Esophagus (tissue), 2 donors: Measurements from ENCODE around the gene KDM6A. TPM values are rescaled to one million over a fixed set of nuclear protein-coding genes. Genes with fewer than 3 reads are reported as not detected.
"Not testable (repeated sequence)": the region's sequence is repeated elsewhere in the genome, so short reads cannot be mapped to it uniquely, and the experiment has no call there.

Source experiments
- H3K27ac ChIP-seq, 2 donors: one replicate each; pipeline ENCODE4 v1.5.1; 2013; ENCODE audit warnings: low read depth in 2 of 2, mild to moderate bottlenecking in 2 of 2, inconsistent platforms in 1 of 2, low read length in 1 of 2, moderate library complexity in 1 of 2
- H3K27me3 ChIP-seq, 2 donors: one replicate each; pipeline ENCODE4 v1.6.1; 2013; ENCODE audit warnings: low read length in 2 of 2, control low read depth in 1 of 2, mild to moderate bottlenecking in 1 of 2; ENCODE audit not compliant: insufficient read depth in 2 of 2, control insufficient read depth in 1 of 2
- H3K36me3 ChIP-seq, 2 donors: one replicate each; pipeline ENCODE4 v1.6.1; 2013; ENCODE audit warnings: low read length in 1 of 2; ENCODE audit not compliant: control insufficient read depth in 2 of 2, insufficient read depth in 2 of 2
- H3K4me1 ChIP-seq, 2 donors: one replicate each; pipeline ENCODE4 v1.6.1; 2013; ENCODE audit warnings: low read length in 1 of 2; ENCODE audit not compliant: control insufficient read depth in 2 of 2, insufficient read depth in 2 of 2
- H3K4me3 ChIP-seq, 2 donors: one replicate each; pipeline ENCODE4 v1.5.1; 2013; ENCODE audit warnings: low read length in 2 of 2, mild to moderate bottlenecking in 2 of 2, low read depth in 1 of 2, moderate library complexity in 1 of 2
- H3K9me3 ChIP-seq, 2 donors: one replicate each; pipeline ENCODE4 v1.6.1; 2013; ENCODE audit warnings: mild to moderate bottlenecking in 2 of 2, low read depth in 1 of 2, low read length in 1 of 2, moderate library complexity in 1 of 2; ENCODE audit not compliant: control insufficient read depth in 2 of 2, insufficient read depth in 1 of 2
- WGBS, 2 donors: extraction: QIAGEN DNeasy Blood & Tissue Kit; methylation state at CpG; one replicate each; pipeline ENCODE4 v1.1.7; 2013; 5-methylcytosine and 5-hydroxymethylcytosine counted together
- polyA plus RNA-seq, 2 donors: library from polyadenylated mRNA; stranded (reverse); fragments of 200-250 nt; gene quantifications; one replicate each; pipeline ENCODE4 v1.2.3, GENCODE V29; 2013
- donor health status: healthy with polysubstance abuse.
- donor health status: Bipolar disorder and iron deficiency.

KDM6A gene
- polyA plus RNA-seq, 2 donors = 7.2 to 13.5 TPM

DNA sequence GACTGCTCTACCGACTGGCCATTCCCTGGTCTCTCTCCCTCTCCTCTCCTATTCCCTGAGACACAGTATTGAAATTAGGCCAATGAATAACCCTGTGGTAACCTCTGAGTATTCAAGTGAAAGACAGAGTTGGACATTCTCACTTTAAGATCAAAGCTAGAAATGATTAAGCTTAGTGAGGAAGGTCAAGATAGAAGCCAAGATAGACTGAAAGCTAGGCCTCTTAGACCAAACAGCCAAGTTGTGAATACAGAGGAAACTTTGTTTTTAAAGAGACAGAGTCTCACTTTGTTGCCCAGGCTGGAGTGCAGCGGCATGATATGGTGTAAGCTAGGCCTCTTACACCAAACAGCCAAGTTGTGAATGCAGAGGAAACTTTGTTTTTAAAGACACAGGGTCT, 64.6 kb downstream of the KDM6A start:
- Histone ChIP-seq H3K9me3 (no peaks in the 10 kb centered on the region), H3K27me3 (no peaks in the 10 kb centered on the region), H3K4me3 (no peak overlapping the region), H3K36me3 (no peaks in the 10 kb centered on the region), H3K4me1 (no peaks in the 10 kb centered on the region), H3K27ac (no peak overlapping the region)
- 82% methylated on average over 2 of the region's 2 CpGs for WGBS, 2 donors

DNA sequence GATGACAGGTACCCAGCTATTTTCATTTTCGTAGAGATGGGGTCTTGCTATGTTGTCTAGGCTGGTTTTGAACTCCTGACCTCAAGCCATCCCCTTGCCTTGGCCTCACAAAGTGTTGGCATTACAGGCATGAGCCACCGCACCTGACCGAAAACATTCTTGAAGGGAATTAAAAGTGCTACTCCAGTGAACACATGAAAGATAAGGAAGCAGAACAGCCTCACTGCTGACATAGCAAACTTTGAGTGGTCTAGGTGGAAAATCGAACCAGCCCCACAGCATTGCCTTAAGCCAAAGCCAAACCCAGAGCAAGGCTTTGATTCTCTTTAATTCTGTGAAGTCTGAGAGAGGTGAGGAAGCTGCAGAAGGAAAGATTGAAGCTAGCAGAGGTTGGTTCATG, 65.1 kb downstream of the KDM6A start:
- no peak overlapping the region for H3K27ac ChIP-seq
- no peaks in the 10 kb centered on the region for H3K4me1 ChIP-seq
- H3K4me3 ChIP-seq = no peak overlapping the region
- no peaks in the 10 kb centered on the region for H3K36me3 ChIP-seq
- 85 to 90% methylated on average over 4 of the region's 4 CpGs for WGBS, 2 donors
- H3K9me3 ChIP-seq = no peaks in the 10 kb centered on the region
- no peaks in the 10 kb centered on the region for H3K27me3 ChIP-seq

DNA sequence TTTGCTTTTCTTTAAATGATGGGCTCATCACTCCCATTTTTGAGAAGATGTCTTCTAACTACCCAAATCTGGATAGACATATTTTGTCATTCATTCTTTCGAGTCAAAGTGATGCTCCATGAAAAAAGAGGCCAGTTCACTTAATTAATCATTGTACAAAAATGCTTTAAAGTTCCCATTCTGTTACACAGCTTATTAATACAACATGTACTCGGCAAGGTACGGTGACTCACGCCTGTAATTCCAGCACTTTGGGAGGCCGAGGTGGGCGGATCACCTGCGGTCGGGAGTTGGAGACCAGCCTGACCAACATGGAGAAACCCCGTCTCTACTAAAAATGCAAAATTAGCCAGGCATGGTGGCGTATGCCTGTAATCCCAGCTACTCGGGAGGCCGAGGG, 67.6 kb downstream of the KDM6A start:
- not testable (repeated sequence) for H3K27ac ChIP-seq, H3K36me3 ChIP-seq, H3K9me3 ChIP-seq, H3K4me3 ChIP-seq, H3K27me3 ChIP-seq, H3K4me1 ChIP-seq
- 88 to 92% methylated on average over 12 of the region's 12 CpGs for WGBS, 2 donors

DNA sequence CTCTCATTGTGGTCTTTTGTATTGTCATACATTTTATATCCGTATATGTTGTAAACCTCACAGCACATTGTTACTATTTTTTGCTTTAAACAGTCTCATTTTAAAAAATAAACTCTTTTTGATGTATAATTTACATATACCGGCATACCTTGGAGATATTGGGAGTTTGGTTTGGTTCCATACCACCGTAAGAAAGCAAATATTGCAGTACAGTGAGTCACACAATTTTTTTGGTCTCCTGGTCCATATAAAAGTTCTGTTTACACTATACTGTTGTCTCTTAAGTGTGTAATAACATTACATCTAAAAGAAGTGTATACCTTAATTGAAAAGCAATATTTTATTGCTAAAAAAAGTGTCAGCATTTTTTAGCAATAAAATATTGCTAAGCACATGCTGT, 70.0 kb downstream of the KDM6A start:
- H3K9me3 ChIP-seq = no peaks in the 10 kb centered on the region
- no peak overlapping the region for H3K27ac ChIP-seq
- 61 to 72% methylated on average over 3 of the region's 3 CpGs for WGBS, 2 donors
- no peak overlapping the region for H3K4me3 ChIP-seq
- no peaks in the 10 kb centered on the region for H3K4me1 ChIP-seq
- no peaks in the 10 kb centered on the region for H3K27me3 ChIP-seq
- H3K36me3 ChIP-seq = no peaks in the 10 kb centered on the region

DNA sequence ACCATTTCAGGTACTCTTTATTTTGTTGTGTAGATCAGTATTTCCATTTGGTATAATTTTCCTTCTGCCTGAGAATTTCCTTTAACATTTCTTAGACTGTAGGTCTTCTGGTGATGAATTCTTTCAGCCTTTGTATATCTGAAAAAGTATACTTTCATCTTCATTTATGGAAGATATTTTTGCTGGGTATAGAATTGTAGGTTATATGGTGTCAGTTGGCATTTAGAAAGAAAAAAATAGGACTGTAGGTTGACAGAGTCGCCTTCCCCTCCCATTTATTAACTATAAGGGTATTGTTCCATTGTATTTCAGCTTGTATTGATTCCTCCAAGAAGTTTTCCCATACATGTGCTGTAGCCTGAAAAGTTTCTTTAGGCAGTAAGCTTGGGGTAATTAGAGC, 71.9 kb downstream of the KDM6A start:
- H3K9me3 ChIP-seq = no peaks in the 10 kb centered on the region
- H3K4me1 ChIP-seq = no peaks in the 10 kb centered on the region
- no peak overlapping the region for H3K27ac ChIP-seq
- WGBS, 2 donors = 100% methylated on average over 1 of the region's 1 CpG
- no peaks in the 10 kb centered on the region for H3K27me3 ChIP-seq
- no peak overlapping the region for H3K4me3 ChIP-seq
- no peaks in the 10 kb centered on the region for H3K36me3 ChIP-seq

DNA sequence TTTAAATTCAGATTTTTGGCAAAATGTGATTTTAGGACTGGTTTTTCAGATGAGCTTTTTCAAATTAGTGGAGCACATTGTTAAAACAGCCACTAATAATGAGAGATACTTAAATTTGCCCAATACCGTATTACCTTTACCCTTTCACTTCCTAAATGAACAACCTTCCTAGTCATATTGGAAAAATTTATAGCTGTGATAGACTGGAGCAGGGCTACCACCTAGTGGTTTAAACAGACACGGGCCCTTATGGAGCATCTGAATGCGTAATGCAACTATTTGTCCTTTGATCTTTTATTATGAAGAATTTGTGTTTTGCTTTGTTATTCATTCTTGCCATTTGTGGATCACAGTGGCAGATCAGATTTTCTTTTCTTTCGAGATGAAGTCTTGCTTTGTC, 72.7 kb downstream of the KDM6A start:
- Histone ChIP-seq H3K27me3 (no peaks in the 10 kb centered on the region), H3K4me3 (no peak overlapping the region), H3K9me3 (no peaks in the 10 kb centered on the region), H3K36me3 (no peaks in the 10 kb centered on the region), H3K27ac (no peak overlapping the region), H3K4me1 (no peaks in the 10 kb centered on the region)
- WGBS, 2 donors = 84 to 86% methylated on average over 4 of the region's 4 CpGs

DNA sequence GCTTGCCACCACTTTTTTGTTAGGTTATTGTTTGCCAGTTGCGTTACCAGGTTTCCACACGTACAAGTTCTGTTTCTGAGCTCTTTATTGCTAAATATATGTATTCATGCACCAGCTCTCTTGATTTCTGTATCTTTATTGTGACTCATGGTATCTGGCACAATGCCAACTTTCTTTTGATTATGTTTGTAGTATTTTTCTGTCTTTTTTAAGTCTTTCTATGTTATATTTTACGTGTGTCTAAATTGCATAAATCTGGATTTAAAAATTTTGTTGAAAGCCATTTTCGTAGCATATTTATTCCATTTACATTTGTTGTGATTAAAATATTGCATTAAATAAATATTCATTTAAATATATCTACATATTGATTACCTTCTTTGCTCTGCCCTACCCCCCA, 73.8 kb downstream of the KDM6A start:
- Histone ChIP-seq H3K4me1 (no peaks in the 10 kb centered on the region), H3K27me3 (no peaks in the 10 kb centered on the region), H3K27ac (no peak overlapping the region), H3K9me3 (no peaks in the 10 kb centered on the region), H3K4me3 (no peak overlapping the region), H3K36me3 (no peaks in the 10 kb centered on the region)
- 76 to 90% methylated on average over 4 of the region's 4 CpGs for WGBS, 2 donors

DNA sequence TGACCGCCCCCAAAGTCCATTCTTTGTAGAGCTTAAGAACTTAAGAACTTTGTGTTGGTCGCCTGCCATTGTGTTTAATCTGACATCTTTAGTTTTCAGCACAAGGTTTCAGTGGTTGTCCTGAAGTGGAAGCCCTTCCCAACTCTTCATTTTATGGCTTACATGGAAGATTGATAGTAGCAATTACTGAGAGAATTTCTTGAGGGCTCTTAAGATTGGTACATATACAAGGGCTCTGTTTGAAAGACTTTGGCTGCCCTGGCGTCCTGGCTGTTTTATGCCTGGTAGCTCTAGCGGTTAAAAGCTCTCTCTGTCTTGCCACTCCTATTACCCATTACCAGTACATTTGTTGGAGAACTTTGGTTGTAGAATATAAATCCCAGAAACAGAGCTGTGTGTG, 75.0 kb downstream of the KDM6A start:
- Histone ChIP-seq H3K36me3 (no peaks in the 10 kb centered on the region), H3K4me1 (no peaks in the 10 kb centered on the region), H3K27me3 (no peaks in the 10 kb centered on the region), H3K4me3 (no peak overlapping the region), H3K9me3 (no peaks in the 10 kb centered on the region), H3K27ac (no peak overlapping the region)
- 95 to 98% methylated on average over 4 of the region's 4 CpGs for WGBS, 2 donors

DNA sequence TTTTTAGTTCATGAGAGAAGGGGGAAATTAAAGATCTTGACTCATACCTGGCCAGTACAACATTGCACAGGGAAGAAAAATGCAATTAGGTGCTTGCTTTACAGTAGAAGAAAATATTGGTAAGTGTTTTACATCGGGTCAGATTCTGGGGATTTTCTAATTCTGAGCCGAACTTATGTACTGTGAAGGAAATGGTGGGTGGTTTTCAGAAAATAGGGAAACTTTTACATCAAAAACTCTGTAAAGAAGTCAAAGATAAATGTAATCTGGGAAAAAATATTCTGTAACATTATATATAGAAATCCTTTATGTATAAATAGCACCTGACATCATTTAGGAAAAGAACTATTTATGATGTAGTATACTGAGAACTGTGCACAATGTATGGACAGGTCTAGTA, 75.4 kb downstream of the KDM6A start:
- Histone ChIP-seq H3K27ac (no peak overlapping the region), H3K9me3 (no peaks in the 10 kb centered on the region), H3K4me3 (no peak overlapping the region), H3K4me1 (no peaks in the 10 kb centered on the region), H3K27me3 (no peaks in the 10 kb centered on the region), H3K36me3 (no peaks in the 10 kb centered on the region)
- 84 to 89% methylated on average over 2 of the region's 2 CpGs for WGBS, 2 donors

DNA sequence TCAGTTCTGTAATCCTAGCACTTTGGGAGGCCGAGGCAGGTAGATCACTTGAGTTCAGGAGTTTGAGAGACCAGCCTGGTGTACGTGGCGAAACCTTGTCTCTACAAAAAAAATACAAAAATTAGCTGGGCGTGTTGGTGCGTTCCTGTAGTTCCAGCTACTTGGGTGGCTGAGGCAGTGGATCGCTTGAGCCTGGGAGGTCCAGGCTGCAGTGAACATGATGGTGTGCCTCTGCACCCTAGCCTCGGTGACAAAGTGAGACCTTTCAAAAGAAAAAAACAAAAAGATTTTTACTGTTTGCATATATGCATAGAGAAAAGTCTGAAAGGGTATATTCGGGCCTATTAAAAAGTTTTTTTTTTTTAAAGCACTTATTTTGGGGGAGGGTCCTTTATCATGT, 76.1 kb downstream of the KDM6A start:
- Histone ChIP-seq H3K9me3 (no peaks in the 10 kb centered on the region), H3K4me1 (no peaks in the 10 kb centered on the region)
- 79 to 84% methylated on average over 8 of the region's 8 CpGs for WGBS, 2 donors

More for the DNA sequence above, 76.1 kb downstream of the KDM6A start:
- Histone ChIP-seq H3K27ac (no peak overlapping the region), H3K27me3 (no peaks in the 10 kb centered on the region), H3K36me3 (no peaks in the 10 kb centered on the region), H3K4me3 (no peak overlapping the region)
